ENCODE data around the gene HNF4A. TPM values are rescaled to one million over a fixed set of nuclear protein-coding genes. Genes with fewer than 3 reads are reported as not detected.

HNF4A gene
- total and polyA plus RNA-seq, 2 of the 13 experiments (the other 11 are each of a cell fraction or from before 2014, with no cell fraction given), result 80.9 to 169 TPM

- TF ChIP-seq ZNF282 (IDR thresholded peaks at IDR 0.05; ENCODE audit: partially characterized antibody) (no peak), ZNF496 (CRISPR knock-in tag; IDR thresholded peaks at IDR 0.05; ENCODE audit: insufficient replicate concordance) (no peak), ZSCAN22 (CRISPR knock-in tag; IDR thresholded peaks at IDR 0.05) (0 out of 2 replicates have a peak, but pooled peaks have one; percentile 72), FOXA1 (IDR thresholded peaks at IDR 0.05) (no peak), FOXA1 (CRISPR knock-in tag; IDR thresholded peaks at IDR 0.05) (0 out of 2 replicates have a peak, but pooled peaks have one; percentile 5), LCORL (IDR thresholded peaks at IDR 0.05) (no peak), LCORL (CRISPR knock-in tag; IDR thresholded peaks at IDR 0.05) (no peak; the same call in 1 of the 2 replicates), IKZF5 (CRISPR knock-in tag; IDR thresholded peaks at IDR 0.05) (peak; percentile 64), MIER2 (CRISPR knock-in tag; IDR thresholded peaks at IDR 0.05) (peak; percentile 33; the same call in 1 of the 2 replicates), TAF15 (IDR thresholded peaks at IDR 0.05; ENCODE audit: low read depth, low read length, poor library complexity, severe bottlenecking) (no peak), NONO (IDR thresholded peaks at IDR 0.05) (no peak), NONO (CRISPR knock-in tag; conservative IDR thresholded peaks at IDR 0.05) (no peak; the same call in none of the 2 replicates), ZNF276 (CRISPR knock-in tag; IDR thresholded peaks at IDR 0.05; ENCODE audit: low read depth) (no peak; the same call in 1 of the 2 replicates), ASH2L (IDR thresholded peaks at IDR 0.05; ENCODE audit: insufficient read length, low read depth, low read length) (no peak), ZNF383 (CRISPR knock-in tag; IDR thresholded peaks at IDR 0.05; ENCODE audit: borderline replicate concordance) (no peak; the same call in 1 of the 2 replicates), ZNF354B (CRISPR knock-in tag; IDR thresholded peaks at IDR 0.05) (peak; percentile 61; the same call in 1 of the 2 replicates), ZNF513 (CRISPR knock-in tag; conservative IDR thresholded peaks at IDR 0.05) (no peak), ZNF678 (CRISPR knock-in tag; IDR thresholded peaks at IDR 0.05) (0 out of 2 replicates have a peak, but pooled peaks have one; percentile 33), SRSF4 (IDR thresholded peaks at IDR 0.05; ENCODE audit: low read depth, low read length, poor library complexity, severe bottlenecking) (no peak), SAFB2 (CRISPR knock-in tag; IDR thresholded peaks at IDR 0.05; ENCODE audit: borderline replicate concordance, low read depth) (no peak), SALL2 (CRISPR knock-in tag; IDR thresholded peaks at IDR 0.05) (no peak), ZNF121 (CRISPR knock-in tag; IDR thresholded peaks at IDR 0.05) (peak; percentile 46; the same call in 1 of the 2 replicates), ZNF18 (CRISPR knock-in tag; IDR thresholded peaks at IDR 0.05; ENCODE audit: insufficient replicate concordance) (peak; percentile 94), PTBP1 (IDR thresholded peaks at IDR 0.05; ENCODE audit: low read depth, low read length, poor library complexity, severe bottlenecking) (no peak)
Measured at GRCh38 chr20:44400970-44401769, 45.7 kb downstream of the HNF4A start (continued).
